HEK293 (cell line): ENCODE measurements around the gene C1orf52.

Experiments used
- GLI4 ChIP-seq: fragments of 450-650 bp; formaldehyde crosslinking; IDR thresholded peaks from 2 replicates; pipeline ENCODE4 v1.5.1; 2016; ENCODE audit warnings: missing biosample characterization, missing genetic modification characterization
- GLIS2 ChIP-seq: fragments of 450-650 bp; formaldehyde crosslinking; IDR thresholded peaks from 2 replicates; pipeline ENCODE4 v1.5.1; 2016; ENCODE audit warnings: missing biosample characterization, missing genetic modification characterization
- KLF1 ChIP-seq: fragments of 450-650 bp; formaldehyde crosslinking; IDR thresholded peaks from 2 replicates; pipeline ENCODE4 v1.5.1; 2016; ENCODE audit warnings: missing biosample characterization, missing genetic modification characterization
- PRDM1 ChIP-seq: fragments of 450-650 bp; formaldehyde crosslinking; IDR thresholded peaks from 2 replicates; pipeline ENCODE4; 2016; ENCODE audit warnings: missing biosample characterization, missing genetic modification characterization
- RBAK ChIP-seq: fragments of 450-650 bp; formaldehyde crosslinking; IDR thresholded peaks from 2 replicates; pipeline ENCODE4 v1.5.1; 2016; ENCODE audit warnings: missing biosample characterization, missing genetic modification characterization
- SP7 ChIP-seq: fragments of 450-650 bp; formaldehyde crosslinking; IDR thresholded peaks from 2 replicates; pipeline ENCODE4 v1.5.1; 2016; ENCODE audit warnings: missing biosample characterization, missing genetic modification characterization
- YY2 ChIP-seq: fragments of 450-650 bp; formaldehyde crosslinking; IDR thresholded peaks from 2 replicates; pipeline ENCODE4 v1.5.1; 2016; ENCODE audit warnings: missing biosample characterization, missing genetic modification characterization
- ZBTB7A ChIP-seq: fragments of 450-650 bp; formaldehyde crosslinking; IDR thresholded peaks from 2 replicates; pipeline ENCODE4 v1.5.1; 2016; ENCODE audit warnings: low read depth, missing biosample characterization, missing genetic modification characterization
- ZNF16 ChIP-seq: fragments of 450-650 bp; formaldehyde crosslinking; IDR thresholded peaks from 2 replicates; pipeline ENCODE4 v1.5.1; 2016; ENCODE audit warnings: low read depth, missing biosample characterization, missing genetic modification characterization
- ZNF2 ChIP-seq: fragments of 450-650 bp; formaldehyde crosslinking; IDR thresholded peaks from 2 replicates; pipeline ENCODE4 v1.5.1; 2016; ENCODE audit warnings: missing biosample characterization, missing genetic modification characterization
- ZNF221 ChIP-seq: fragments of 450-650 bp; formaldehyde crosslinking; IDR thresholded peaks from 2 replicates; pipeline ENCODE4 v1.5.1; 2017; ENCODE audit warnings: missing biosample characterization, missing genetic modification characterization, borderline replicate concordance
- ZNF302 ChIP-seq: fragments of 450-650 bp; formaldehyde crosslinking; IDR thresholded peaks from 2 replicates; pipeline ENCODE4 v1.5.1; 2016; ENCODE audit warnings: missing biosample characterization, missing genetic modification characterization, low read depth
- ZNF37A ChIP-seq: fragments of 450-650 bp; IDR thresholded peaks from 2 replicates; pipeline ENCODE4 v1.5.1; 2018; ENCODE audit warnings: missing biosample characterization, missing genetic modification characterization
- ZNF670 ChIP-seq: fragments of 450-650 bp; formaldehyde crosslinking; IDR thresholded peaks from 2 replicates; pipeline ENCODE4 v1.5.1; 2016; ENCODE audit warnings: missing biosample characterization, missing genetic modification characterization, low read depth
- TF ChIP-seq, protein P1 (sequence below): fragments of 450-650 bp; formaldehyde crosslinking; IDR thresholded peaks from 2 replicates; pipeline ENCODE4 v1.5.1; 2016; ENCODE audit warnings: missing biosample characterization, missing genetic modification characterization
- TF ChIP-seq, protein P2 (sequence below): fragments of 450-650 bp; formaldehyde crosslinking; conservative IDR thresholded peaks from 2 replicates; pipeline ENCODE4 v1.5.1; 2016; ENCODE audit warnings: low read depth, missing biosample characterization, missing genetic modification characterization
- TF ChIP-seq, protein P3 (sequence below): fragments of 450-650 bp; formaldehyde crosslinking; IDR thresholded peaks from 2 replicates; pipeline ENCODE4 v1.5.1; 2016; ENCODE audit warnings: missing biosample characterization, missing genetic modification characterization
- TF ChIP-seq, protein P4 (sequence below): fragments of 450-650 bp; formaldehyde crosslinking; optimal IDR thresholded peaks from 2 replicates; pipeline ENCODE3; 2016; ENCODE audit warnings: missing biosample characterization, mild to moderate bottlenecking, missing genetic modification characterization
- TF ChIP-seq, protein P5 (sequence below): fragments of 450-650 bp; formaldehyde crosslinking; IDR thresholded peaks from 2 replicates; pipeline ENCODE4 v1.5.1; 2016; ENCODE audit warnings: missing biosample characterization, missing genetic modification characterization
- TF ChIP-seq, protein P6 (sequence below): fragments of 450-650 bp; formaldehyde crosslinking; IDR thresholded peaks from 2 replicates; pipeline ENCODE4 v1.5.1; 2016; ENCODE audit warnings: missing biosample characterization, missing genetic modification characterization

The C1orf52 gene

DNA sequence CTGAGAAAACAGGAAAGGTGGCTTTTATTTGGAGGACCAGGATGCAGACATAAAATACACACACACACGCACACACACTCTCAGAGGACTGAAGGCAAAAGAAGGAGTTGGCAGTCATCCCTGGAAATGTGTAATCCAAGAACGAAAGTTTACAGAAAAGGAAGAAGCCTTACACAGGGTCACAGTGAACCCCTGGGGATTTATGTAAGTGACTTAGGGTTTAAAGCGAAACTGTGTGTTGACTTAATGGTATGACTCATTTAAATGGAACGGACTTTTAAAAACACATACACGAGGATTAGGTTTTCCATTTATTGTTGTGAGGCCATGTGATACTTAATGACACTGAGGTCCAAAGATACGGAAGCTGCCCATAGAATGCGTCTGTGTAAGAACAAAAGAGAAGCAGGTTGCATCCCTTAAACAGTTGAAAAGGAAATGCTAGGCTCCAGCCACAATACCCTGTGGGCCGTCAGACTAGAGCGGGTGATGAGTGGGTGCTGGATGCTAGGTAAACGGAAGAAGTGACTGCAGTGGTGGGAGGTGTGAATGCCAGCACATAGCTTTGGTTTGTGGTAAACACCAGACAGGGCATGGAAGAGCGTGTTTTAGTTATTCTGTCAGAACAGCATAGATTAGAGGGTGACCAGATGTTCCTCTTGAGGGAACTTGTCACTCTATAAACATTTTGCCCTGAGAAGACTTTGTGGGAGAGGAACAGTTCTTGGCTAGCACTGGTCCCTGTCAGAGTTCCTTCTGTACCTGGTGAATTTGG is 38.6 kb upstream of the C1orf52 start (continued):
- TF ChIP-seq, protein P1, sequence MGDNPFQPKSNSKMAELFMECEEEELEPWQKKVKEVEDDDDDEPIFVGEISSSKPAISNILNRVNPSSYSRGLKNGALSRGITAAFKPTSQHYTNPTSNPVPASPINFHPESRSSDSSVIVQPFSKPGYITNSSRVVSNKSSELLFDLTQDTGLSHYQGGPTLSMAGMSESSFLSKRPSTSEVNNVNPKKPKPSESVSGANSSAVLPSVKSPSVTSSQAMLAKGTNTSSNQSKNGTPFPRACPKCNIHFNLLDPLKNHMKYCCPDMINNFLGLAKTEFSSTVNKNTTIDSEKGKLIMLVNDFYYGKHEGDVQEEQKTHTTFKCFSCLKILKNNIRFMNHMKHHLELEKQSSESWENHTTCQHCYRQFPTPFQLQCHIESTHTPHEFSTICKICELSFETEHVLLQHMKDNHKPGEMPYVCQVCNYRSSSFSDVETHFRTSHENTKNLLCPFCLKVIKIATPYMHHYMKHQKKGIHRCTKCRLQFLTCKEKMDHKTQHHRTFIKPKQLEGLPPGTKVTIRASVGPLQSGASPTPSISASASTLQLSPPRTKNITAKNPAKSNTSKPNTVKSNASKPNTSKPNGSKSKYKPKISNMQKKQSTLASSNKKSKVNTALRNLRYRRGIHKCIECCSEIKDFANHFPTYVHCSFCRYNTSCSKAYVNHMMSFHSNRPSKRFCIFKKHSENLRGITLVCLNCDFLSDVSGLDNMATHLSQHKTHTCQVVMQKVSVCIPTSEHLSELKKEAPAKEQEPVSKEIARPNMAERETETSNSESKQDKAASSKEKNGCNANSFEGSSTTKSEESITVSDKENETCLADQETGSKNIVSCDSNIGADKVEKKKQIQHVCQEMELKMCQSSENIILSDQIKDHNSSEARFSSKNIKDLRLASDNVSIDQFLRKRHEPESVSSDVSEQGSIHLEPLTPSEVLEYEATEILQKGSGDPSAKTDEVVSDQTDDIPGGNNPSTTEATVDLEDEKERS (tag by site-specific recombination), result no peak
- TF ChIP-seq, protein P2, sequence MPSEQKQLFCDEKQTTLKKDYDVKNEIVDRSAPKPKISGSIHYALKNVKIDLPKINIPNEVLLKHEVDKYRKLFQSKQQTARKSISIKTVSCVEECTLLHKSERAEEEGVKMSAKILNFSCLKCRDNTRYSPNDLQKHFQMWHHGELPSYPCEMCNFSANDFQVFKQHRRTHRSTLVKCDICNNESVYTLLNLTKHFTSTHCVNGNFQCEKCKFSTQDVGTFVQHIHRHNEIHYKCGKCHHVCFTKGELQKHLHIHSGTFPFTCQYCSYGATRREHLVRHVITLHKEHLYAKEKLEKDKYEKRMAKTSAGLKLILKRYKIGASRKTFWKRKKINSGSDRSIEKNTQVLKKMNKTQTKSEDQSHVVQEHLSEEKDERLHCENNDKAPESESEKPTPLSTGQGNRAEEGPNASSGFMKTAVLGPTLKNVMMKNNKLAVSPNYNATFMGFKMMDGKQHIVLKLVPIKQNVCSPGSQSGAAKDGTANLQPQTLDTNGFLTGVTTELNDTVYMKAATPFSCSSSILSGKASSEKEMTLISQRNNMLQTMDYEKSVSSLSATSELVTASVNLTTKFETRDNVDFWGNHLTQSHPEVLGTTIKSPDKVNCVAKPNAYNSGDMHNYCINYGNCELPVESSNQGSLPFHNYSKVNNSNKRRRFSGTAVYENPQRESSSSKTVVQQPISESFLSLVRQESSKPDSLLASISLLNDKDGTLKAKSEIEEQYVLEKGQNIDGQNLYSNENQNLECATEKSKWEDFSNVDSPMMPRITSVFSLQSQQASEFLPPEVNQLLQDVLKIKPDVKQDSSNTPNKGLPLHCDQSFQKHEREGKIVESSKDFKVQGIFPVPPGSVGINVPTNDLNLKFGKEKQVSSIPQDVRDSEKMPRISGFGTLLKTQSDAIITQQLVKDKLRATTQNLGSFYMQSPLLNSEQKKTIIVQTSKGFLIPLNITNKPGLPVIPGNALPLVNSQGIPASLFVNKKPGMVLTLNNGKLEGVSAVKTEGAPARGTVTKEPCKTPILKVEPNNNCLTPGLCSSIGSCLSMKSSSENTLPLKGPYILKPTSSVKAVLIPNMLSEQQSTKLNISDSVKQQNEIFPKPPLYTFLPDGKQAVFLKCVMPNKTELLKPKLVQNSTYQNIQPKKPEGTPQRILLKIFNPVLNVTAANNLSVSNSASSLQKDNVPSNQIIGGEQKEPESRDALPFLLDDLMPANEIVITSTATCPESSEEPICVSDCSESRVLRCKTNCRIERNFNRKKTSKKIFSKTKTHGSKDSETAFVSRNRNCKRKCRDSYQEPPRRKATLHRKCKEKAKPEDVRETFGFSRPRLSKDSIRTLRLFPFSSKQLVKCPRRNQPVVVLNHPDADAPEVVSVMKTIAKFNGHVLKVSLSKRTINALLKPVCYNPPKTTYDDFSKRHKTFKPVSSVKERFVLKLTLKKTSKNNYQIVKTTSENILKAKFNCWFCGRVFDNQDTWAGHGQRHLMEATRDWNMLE (tag by site-specific recombination), result peak; percentile 53
- TF ChIP-seq ZNF302 (tag by site-specific recombination) (no peak), GLI4 (tag by site-specific recombination) (no peak), ZNF221 (tag by site-specific recombination) (peak; percentile 43; the same call in 1 of the 2 replicates), PRDM1 (tag by site-specific recombination) (peak; percentile 88), SP7 (tag by site-specific recombination) (peak; percentile 96), GLIS2 (tag by site-specific recombination) (no peak), KLF1 (tag by site-specific recombination) (no peak), YY2 (tag by site-specific recombination) (no peak), ZNF16 (tag by site-specific recombination) (no peak), ZNF670 (tag by site-specific recombination) (no peak), ZNF37A (tag by site-specific recombination) (no peak), RBAK (tag by site-specific recombination) (no peak), ZNF2 (tag by site-specific recombination) (peak; percentile 92), ZBTB7A (tag by site-specific recombination) (no peak)
- TF ChIP-seq, protein P3, sequence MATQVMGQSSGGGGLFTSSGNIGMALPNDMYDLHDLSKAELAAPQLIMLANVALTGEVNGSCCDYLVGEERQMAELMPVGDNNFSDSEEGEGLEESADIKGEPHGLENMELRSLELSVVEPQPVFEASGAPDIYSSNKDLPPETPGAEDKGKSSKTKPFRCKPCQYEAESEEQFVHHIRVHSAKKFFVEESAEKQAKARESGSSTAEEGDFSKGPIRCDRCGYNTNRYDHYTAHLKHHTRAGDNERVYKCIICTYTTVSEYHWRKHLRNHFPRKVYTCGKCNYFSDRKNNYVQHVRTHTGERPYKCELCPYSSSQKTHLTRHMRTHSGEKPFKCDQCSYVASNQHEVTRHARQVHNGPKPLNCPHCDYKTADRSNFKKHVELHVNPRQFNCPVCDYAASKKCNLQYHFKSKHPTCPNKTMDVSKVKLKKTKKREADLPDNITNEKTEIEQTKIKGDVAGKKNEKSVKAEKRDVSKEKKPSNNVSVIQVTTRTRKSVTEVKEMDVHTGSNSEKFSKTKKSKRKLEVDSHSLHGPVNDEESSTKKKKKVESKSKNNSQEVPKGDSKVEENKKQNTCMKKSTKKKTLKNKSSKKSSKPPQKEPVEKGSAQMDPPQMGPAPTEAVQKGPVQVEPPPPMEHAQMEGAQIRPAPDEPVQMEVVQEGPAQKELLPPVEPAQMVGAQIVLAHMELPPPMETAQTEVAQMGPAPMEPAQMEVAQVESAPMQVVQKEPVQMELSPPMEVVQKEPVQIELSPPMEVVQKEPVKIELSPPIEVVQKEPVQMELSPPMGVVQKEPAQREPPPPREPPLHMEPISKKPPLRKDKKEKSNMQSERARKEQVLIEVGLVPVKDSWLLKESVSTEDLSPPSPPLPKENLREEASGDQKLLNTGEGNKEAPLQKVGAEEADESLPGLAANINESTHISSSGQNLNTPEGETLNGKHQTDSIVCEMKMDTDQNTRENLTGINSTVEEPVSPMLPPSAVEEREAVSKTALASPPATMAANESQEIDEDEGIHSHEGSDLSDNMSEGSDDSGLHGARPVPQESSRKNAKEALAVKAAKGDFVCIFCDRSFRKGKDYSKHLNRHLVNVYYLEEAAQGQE (tag by site-specific recombination), result peak; percentile 29
- TF ChIP-seq, protein P4, sequence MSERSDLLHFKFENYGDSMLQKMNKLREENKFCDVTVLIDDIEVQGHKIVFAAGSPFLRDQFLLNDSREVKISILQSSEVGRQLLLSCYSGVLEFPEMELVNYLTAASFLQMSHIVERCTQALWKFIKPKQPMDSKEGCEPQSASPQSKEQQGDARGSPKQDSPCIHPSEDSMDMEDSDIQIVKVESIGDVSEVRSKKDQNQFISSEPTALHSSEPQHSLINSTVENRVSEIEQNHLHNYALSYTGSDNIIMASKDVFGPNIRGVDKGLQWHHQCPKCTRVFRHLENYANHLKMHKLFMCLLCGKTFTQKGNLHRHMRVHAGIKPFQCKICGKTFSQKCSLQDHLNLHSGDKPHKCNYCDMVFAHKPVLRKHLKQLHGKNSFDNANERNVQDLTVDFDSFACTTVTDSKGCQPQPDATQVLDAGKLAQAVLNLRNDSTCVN (tag by site-specific recombination), result no peak
- TF ChIP-seq, protein P5, sequence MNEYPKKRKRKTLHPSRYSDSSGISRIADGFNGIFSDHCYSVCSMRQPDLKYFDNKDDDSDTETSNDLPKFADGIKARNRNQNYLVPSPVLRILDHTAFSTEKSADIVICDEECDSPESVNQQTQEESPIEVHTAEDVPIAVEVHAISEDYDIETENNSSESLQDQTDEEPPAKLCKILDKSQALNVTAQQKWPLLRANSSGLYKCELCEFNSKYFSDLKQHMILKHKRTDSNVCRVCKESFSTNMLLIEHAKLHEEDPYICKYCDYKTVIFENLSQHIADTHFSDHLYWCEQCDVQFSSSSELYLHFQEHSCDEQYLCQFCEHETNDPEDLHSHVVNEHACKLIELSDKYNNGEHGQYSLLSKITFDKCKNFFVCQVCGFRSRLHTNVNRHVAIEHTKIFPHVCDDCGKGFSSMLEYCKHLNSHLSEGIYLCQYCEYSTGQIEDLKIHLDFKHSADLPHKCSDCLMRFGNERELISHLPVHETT (tag by site-specific recombination), result peak; percentile 79; the same call in 1 of the 2 replicates
- TF ChIP-seq, protein P6, sequence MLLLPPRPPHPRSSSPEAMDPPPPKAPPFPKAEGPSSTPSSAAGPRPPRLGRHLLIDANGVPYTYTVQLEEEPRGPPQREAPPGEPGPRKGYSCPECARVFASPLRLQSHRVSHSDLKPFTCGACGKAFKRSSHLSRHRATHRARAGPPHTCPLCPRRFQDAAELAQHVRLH (tag by site-specific recombination), result peak; percentile 90
